ENCODE data around the gene SORCS3.

- TF ChIP-seq SP2 (CRISPR knock-in tag; IDR thresholded peaks at IDR 0.05) = no peak
- no peak for TF ChIP-seq USF2 (IDR thresholded peaks at IDR 0.05; ENCODE audit: low read depth, low read length)
- no peak for TF ChIP-seq USF2 (CRISPR knock-in tag; IDR thresholded peaks at IDR 0.05; ENCODE audit: borderline replicate concordance)
These were observed 48.0 kb downstream of the SORCS3 start for GRCh38 chr10:104689105-104689504.

All from HepG2 (cell line).